Left kidney (tissue), 2 donors: ENCODE measurements around the gene MUC5B. TPM values are rescaled to one million over a fixed set of nuclear protein-coding genes. Genes with fewer than 3 reads are reported as not detected.
"Not testable (repeated sequence)": the region's sequence is repeated elsewhere in the genome, so short reads cannot be mapped to it uniquely, and the experiment has no call there.

Experiments used
- DNase-seq: peaks from one replicate; pipeline ENCODE4 v3.0.0-alpha.2; 2013
- polyA plus RNA-seq: library from polyadenylated mRNA; unstranded; fragments of 120-200 nt; gene quantifications from one replicate; pipeline ENCODE4 v1.2.1, GENCODE V29; 2013; ENCODE audit not compliant: insufficient read length

MUC5B gene
- polyA plus RNA-seq, 1 donor: 0.12 TPM

GRCh38 chr11:1203505-1204271, 19.2 kb upstream of the MUC5B start:
- no peak for DNase-seq

GRCh38 chr11:1204381-1205101, 18.3 kb upstream of the MUC5B start:
- DNase-seq: no peak

DNA sequence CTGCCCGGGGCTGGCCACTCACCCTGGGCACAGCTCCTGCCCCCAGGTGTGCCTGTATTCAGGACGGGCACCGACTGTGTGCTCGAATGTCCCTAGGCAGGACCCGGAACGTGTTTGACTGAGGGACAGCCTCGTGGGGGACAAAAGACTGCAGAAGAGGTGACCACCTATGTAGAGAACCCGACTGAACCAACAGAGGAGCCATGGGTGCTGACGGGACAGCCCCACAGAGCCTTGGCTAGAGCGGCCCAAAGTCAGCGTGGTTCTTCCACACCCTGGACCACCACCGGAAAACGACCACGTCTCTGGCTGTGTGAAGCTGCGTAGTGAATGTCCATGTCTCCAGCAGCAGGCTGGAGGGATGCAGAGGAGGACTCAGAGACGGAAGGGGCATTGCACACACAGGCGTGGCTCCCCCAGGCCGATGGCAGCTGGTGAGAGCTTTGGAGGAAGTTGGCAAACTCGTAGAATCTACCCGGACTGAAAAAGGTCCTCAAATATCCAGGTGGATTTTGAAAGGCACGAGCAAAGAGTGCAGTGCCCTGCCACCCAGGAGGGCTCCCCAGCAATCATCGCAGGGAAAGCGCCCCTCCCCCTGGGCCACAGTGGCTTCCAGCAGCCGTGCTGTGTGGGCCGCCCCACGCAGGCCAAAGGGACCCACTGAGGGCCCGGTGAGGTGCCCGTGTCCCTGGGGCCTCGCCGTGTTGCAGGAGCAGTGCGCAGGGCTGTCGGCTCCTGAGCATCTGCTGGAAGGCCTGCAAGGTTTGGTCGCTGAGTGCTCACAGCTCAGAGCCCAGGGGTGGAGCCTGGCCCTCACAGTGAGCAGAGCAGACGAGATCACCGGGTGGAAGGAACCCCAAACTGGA, 17.5 kb upstream of the MUC5B start:
- DNase-seq: no peak

- DNase-seq: no peak
Measured at GRCh38 chr11:1205987-1206331, 16.9 kb upstream of the MUC5B start.

DNA sequence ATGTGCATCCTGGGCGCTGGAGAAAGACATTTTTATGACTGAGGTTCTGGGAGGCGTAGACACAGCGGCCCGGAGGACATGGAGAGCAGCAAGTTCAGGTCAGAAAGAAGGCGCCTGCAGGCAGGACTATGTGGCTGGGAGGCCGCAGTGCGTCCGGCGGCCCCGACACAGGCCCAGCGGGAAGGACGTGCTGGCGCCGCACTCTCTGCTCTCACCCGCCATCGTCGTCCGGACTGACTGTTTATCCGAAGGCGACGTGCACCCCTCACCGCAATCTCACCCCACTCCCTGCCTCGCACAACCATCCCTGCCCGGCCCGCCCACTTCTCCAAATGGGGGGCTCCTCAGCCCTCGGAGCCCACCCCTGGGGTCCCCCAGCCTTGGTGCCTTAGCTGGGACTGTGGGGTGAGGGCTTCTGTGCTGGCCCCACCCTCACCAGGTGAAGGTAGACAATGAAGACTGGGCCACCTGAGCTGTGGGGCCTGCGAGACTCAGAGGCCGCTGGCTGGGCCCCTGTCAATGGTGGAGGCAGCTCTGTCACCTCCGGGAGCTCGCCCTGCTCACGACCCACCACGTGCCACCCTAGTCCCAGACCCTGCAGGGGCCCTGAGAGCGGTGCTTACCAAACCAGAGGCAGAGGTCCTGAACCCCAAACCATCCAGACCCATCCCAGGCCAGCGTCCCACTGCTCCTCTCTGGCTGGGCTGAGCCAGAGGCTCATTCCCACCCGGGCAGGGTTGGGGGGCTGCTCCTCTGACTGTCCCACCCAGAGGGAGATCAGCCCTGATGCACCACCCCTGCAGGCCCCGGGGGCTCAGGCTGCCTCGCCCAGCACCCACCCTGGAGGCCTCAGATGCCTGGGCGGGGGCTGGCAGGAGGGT, 16.2 kb upstream of the MUC5B start:
- no peak for DNase-seq

DNA sequence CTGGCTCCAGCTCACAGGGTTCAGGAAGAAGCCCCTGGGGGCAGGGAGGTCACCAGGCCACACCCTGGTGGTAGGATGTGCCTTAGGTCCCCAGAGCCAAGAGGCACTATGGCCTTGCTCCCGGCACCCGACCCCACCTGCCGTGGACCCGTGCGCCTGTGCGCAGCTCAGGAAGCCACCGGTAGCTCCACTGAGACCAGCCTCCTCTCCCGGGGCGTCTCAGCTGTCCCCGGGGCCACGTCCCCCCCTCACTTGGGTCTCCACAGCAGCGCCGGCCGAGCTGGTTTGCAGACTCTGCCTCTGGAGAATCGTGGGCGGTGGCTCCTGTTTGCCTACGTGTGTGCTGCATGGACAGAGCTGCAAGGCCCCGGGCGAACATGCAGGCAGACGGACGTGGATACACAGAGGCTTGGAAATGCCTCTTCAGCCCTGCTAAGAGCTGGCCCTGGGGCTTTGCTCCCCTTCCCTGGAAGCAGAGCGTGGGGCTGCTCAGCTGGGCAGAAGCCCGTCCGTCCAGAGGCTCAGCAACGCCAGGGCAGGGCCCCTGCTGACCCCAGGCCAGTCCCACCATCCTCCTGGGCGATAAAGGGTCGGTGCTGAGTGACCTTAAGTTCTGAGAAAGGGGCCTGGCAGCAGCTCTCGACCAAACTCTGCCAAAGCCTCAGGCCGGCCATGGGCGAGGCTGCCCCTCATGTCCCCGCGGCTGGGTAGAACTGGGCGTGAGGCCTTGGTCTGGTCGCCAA, 15.3 kb upstream of the MUC5B start:
- DNase-seq: no peak

- no peak for DNase-seq
Measured at GRCh38 chr11:1208144-1208393, 14.8 kb upstream of the MUC5B start.

GRCh38 chr11:1208394-1209261, 14.2 kb upstream of the MUC5B start:
- DNase-seq: no peak

DNA sequence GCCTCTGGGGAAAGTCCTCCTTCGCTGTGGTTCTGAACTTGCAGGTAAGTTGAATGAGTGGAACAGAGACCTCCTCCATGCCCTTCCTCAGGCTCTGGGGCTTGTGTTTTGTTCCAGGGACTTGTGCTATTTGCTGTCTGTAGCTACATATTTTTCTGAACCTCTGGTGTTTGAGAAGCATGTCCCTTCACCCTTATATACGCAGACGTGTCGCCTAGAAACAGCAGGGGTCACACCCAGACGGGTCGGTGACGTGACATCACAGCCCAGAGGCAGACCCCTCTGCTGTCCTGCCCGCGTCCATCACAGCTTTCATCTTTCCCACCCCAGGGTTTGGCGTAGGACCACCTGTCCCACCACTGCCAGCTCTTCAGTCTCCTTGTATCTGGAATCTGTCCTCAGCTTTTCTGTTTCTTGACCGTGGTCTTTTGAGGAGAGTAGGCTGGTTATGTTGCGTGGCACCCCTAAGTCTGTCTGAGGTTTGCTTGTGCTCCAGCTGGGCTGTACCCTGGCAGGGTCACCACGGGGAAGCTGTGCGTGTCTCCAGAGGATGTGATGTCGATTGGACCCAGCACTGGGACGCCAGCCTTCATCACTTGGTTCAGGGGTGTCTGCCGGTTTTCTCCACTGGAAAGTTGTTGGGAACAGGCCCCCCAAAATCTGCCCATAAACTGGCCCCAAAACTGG, 13.4 kb upstream of the MUC5B start:
- DNase-seq: no peak

DNA sequence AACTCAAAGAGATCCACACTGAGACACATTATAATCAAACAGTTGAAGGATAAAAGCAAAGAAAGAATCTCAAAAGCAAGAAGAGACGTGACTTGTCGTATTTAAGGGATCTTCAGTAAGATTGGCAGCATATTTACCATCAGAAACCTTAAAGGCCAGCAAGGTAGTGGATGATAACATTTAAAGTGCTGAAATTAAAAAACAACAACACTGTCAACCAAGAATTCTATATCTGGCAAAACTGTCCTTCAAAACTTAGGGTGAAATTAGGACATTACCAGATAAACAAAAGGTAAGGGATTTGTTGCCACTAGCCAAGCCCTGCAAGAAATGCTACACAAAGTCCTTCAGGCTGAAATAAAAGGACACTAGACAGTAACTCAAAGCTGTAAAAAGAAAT, 11.0 kb upstream of the MUC5B start:
- DNase-seq: no peak

DNA sequence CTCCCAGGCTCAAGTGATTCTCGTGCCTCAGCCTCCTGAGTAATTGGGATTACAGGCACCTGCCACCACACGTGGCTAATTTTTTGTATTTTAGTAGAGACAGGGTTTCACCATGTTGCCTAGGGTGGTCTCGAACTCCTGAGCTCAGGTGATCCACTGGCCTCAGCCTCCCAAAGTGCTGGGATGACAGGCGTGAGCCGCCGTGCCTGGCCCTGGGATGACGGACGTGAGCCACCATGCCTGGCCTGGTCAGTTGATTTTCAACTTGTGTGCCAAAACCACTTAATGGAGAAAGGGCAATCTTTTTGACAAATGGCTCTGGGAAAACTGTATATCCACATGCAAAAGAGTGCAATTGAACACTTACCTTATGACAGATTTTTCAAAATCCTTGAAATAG, 7.0 kb upstream of the MUC5B start:
- not testable (repeated sequence) for DNase-seq

- DNase-seq: no peak
Measured at GRCh38 chr11:1217151-1217550, 5.7 kb upstream of the MUC5B start.

DNA sequence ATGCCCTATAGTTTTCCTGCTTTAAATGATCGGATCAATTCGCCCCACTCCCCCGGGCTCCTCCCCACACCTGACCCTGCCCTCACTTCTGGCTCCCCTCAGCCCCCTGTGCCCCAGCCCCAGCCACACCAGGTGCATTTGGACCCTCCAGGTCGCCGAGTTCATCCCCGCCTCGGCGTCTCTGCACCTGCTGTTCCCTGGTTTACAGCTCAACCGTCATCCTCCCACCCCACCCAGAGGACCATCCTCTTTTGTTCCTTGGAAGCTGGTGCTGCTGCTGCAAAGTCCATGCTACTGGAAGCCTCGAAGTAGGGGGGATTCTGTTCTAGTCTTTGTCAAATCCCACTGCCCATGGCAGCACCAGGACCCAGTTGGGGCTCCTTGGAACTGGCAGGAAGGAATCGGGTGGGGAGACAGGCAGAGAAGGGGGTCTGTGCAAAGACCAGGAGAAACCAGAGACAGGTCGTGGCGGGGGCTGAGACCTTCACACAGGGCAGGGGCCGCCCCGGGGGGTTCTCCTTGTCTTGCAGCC, 4.5 kb upstream of the MUC5B start:
- DNase-seq: no peak

DNA sequence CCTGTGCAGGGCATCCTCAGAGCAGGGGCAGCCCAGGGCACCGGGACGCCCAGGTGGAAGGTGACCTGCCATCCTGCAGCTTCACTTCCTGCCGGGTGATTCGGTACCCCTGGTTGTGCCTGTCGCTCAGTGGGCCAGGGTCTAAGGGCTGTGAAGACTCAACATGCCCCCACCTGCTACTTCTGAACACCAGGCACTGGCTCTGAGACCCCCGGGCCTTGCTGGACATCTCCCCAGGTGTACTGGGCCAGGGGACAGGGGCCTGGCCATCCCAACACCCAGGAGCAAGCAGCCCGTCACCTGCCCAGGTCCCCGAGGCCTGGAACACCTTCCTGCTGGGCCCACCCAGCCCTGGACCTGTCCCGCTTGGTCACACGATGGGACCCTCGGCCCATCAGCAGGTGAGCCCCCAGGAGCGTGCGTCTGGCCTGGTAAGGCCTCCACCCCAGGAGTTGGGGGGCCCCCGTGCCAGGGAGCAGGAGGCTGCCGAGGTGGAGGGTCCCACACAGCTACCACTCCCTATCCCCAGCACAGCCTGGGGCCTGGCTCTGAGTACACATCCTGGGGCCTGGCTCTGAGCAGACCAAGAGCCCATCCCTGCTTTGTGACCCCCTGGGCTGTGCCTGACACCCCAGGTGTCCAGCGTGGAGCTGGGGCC, 3.9 kb upstream of the MUC5B start:
- DNase-seq: no peak

- no peak for DNase-seq
Measured at GRCh38 chr11:1219446-1219833, 3.4 kb upstream of the MUC5B start.

- DNase-seq: no peak
Measured at GRCh38 chr11:1219834-1220815, 2.7 kb upstream of the MUC5B start.

GRCh38 chr11:1220941-1221721, 1.7 kb upstream of the MUC5B start:
- no peak for DNase-seq
